SK-N-SH treated with all-trans-retinoic acid at 6 μM for 48 hours (cell line): ENCODE results near the gene ERC1.
"Not testable (repeated sequence)": the region's sequence is repeated elsewhere in the genome, so short reads cannot be mapped to it uniquely, and the experiment has no call there.

Source experiments
- PATZ1 ChIP-seq: fragments of 250-450 bp; sonication (Bioruptor Pico); IDR thresholded peaks from 2 replicates; pipeline ENCODE4 v1.8.0; 2020; ENCODE audit warnings: mild to moderate bottlenecking, moderate library complexity, borderline replicate concordance
- POU6F1 ChIP-seq: fragments of 250-450 bp; sonication (Bioruptor Pico); IDR thresholded peaks from 2 replicates; pipeline ENCODE4 v1.8.0; 2021; ENCODE audit warnings: low read depth, mild to moderate bottlenecking, moderate library complexity, borderline replicate concordance
- RARB ChIP-seq: fragments of 250-450 bp; sonication (Bioruptor Pico); IDR thresholded peaks from 2 replicates; pipeline ENCODE4 v1.8.0; 2021; ENCODE audit warnings: mild to moderate bottlenecking, moderate library complexity
- ZNF565 ChIP-seq: fragments of 450-650 bp; formaldehyde crosslinking; conservative IDR thresholded peaks from 2 replicates; pipeline ENCODE4 v1.5.0; 2020; ENCODE audit warnings: low read depth, mild to moderate bottlenecking, moderate library complexity

GRCh38 chr12:1051672-1052071 lies 60.6 kb downstream of the ERC1 start:
- not testable (repeated sequence) for TF ChIP-seq PATZ1, ZNF565, RARB, POU6F1 (CRISPR knock-in tag)
